ENCODE data around the gene C4orf54. TPM values are rescaled to one million over a fixed set of nuclear protein-coding genes. Genes with fewer than 3 reads are reported as not detected.

Gene C4orf54
- total and polyA plus RNA-seq, 2 of the 8 experiments (the other 6 are each of a cell fraction or from before 2014, with no cell fraction given) = not detected

GRCh38 chr4:99687120-99687519 lies 29.5 kb upstream of the C4orf54 start:
- POLR2A ChIA-PET (ENCODE audit: partially characterized antibody) = no interaction called here
- Histone ChIP-seq H3K79me2 (ENCODE audit: control insufficient read depth in 1 of 2, insufficient read depth in 2 of 2, low read length in 2 of 2) (no peaks in the 10 kb centered on the region), H3K27ac (ENCODE audit: low read depth, low read length) (no peak overlapping the region), H3K23ac (ENCODE audit: insufficient read length) (no peak overlapping the region), H3K56ac (replicated peaks; ENCODE audit: insufficient read length, low read depth, low read length) (no peak overlapping the region), H4K91ac (replicated peaks; ENCODE audit: insufficient read length, low read length) (no peak overlapping the region), H3K14ac (ENCODE audit: insufficient read length) (no peak overlapping the region), H3K4me3 (ENCODE audit: extremely low read depth in 1 of 4, insufficient read depth in 2 of 4, low read depth in 3 of 4, low read length in 4 of 4) (no peak overlapping the region), H3K18ac (ENCODE audit: extremely low read depth, low read length) (no peak overlapping the region), H2BK20ac (ENCODE audit: low read length) (no peak overlapping the region), H3K9ac (replicated peaks in 1 of 4; ENCODE audit: extremely low read depth in 1 of 4, low read depth in 3 of 4, low read length in 3 of 4) (no peak overlapping the region), H3K36me3 (ENCODE audit: control insufficient read depth in 2 of 4, insufficient read depth in 4 of 4, low read length in 3 of 4) (no peaks in the 10 kb centered on the region), H3K4me1 (replicated peaks in 1 of 4; ENCODE audit: control insufficient read depth in 3 of 4, insufficient read depth in 4 of 4, low read length in 3 of 4) (no peaks in the 10 kb centered on the region; a peak in 2 of 7 replicates), H3K23me2 (ENCODE audit: low read depth, low read length) (no peaks in the 10 kb centered on the region), H3K4me2 (ENCODE audit: insufficient read depth in 1 of 2, low read depth in 2 of 2, low read length in 2 of 2) (no peak overlapping the region), H2AK5ac (ENCODE audit: low read depth, low read length) (no peak overlapping the region), H2AFZ (ENCODE audit: low read length) (no peak overlapping the region), H3K27me3 (replicated peaks in 1 of 4; ENCODE audit: control insufficient read depth in 3 of 4, extremely low read depth in 1 of 4, insufficient read depth in 3 of 4, low read length in 3 of 4) (peaks cover 0 to 1% (median 0%) of the 10 kb centered on the region in 4 experiments; a peak in 1 of 7 replicates), H2BK15ac (ENCODE audit: low read length) (no peak overlapping the region), H2BK5ac (ENCODE audit: low read depth, low read length) (no peak overlapping the region), H4K20me1 (replicated peaks in 1 of 2; ENCODE audit: control insufficient read depth in 1 of 2, insufficient read depth in 2 of 2, low read length in 2 of 2) (no peaks in the 10 kb centered on the region), H4K5ac (ENCODE audit: insufficient read length, low read depth, low read length) (no peak overlapping the region), H3K9me3 (ENCODE audit: insufficient read depth in 2 of 2, low read depth in 1 of 2, low read length in 1 of 2) (no peaks in the 10 kb centered on the region), H4K8ac (ENCODE audit: extremely low read depth, insufficient read depth, low read length) (no peak overlapping the region), H3K79me1 (ENCODE audit: low read depth, low read length) (no peaks in the 10 kb centered on the region), H2BK12ac (ENCODE audit: low read depth, low read length) (no peak overlapping the region), H2BK120ac (replicated peaks; ENCODE audit: low read depth, low read length) (no peak overlapping the region), H3K4ac (replicated peaks; ENCODE audit: insufficient read length, low read depth, low read length) (no peak overlapping the region)
- 86% methylated on average over 1 of the region's 1 CpG; no CpG with 5 or more reads in 1 of the 2 experiments for WGBS, 2 experiments (ENCODE audit: extremely low coverage in 1 of 2, insufficient coverage in 1 of 2, insufficient read length in 1 of 2, insufficient replicate concordance in 2 of 2, low coverage in 1 of 2, low lambda C conversion rate in 2 of 2, missing lambda C conversion rate in 1 of 2)
- CTCF ChIA-PET (ENCODE audit: partially characterized antibody) = interaction anchor here (0.7 to 1.6 kb wide), 2 partner anchors 14 to 24 kb away, joined by 3 read pairs; no protein-coding TSS in a partner anchor
- no peak for FAIRE-seq
- TF ChIP-seq HDAC6 (IDR thresholded peaks at IDR 0.05; ENCODE audit: low read depth, low read length) (no peak), FOSL1 (IDR thresholded peaks at IDR 0.05; ENCODE audit: insufficient read depth, low read depth, low read length) (no peak), CBX5 (IDR thresholded peaks at IDR 0.05; ENCODE audit: low read depth, low read length) (no peak), RAD21 (IDR thresholded peaks at IDR 0.05 in 1 of 2, conservative IDR thresholded peaks at IDR 0.05 in 1 of 2; ENCODE audit: low read depth in 2 of 2, low read length in 2 of 2) (no peak), TCF12 (IDR thresholded peaks at IDR 0.05; ENCODE audit: low read depth, low read length) (no peak), PHF8 (conservative IDR thresholded peaks at IDR 0.05; ENCODE audit: low read depth, low read length) (no peak), TBP (IDR thresholded peaks at IDR 0.05; ENCODE audit: low read depth, low read length) (no peak), YY1 (IDR thresholded peaks at IDR 0.05; ENCODE audit: low read depth, low read length) (no peak), ASH2L (IDR thresholded peaks at IDR 0.05; ENCODE audit: low read length) (no peak), ATF2 (IDR thresholded peaks at IDR 0.05; ENCODE audit: low read length) (no peak)
- DNase-seq (ENCODE audit: low read depth in 1 of 2, low spot score in 2 of 2) = no peak
